ENCODE data around the gene NKIRAS2. TPM values are rescaled to one million over a fixed set of nuclear protein-coding genes. Genes with fewer than 3 reads are reported as not detected.
A peak's percentile ranks its signal among the peaks of the same experiment; 100 is the strongest.

NKIRAS2 gene
- total RNA-seq, 3 donors from 2014 or later = 29.5 to 34.9 (median 31.1) TPM

DNA sequence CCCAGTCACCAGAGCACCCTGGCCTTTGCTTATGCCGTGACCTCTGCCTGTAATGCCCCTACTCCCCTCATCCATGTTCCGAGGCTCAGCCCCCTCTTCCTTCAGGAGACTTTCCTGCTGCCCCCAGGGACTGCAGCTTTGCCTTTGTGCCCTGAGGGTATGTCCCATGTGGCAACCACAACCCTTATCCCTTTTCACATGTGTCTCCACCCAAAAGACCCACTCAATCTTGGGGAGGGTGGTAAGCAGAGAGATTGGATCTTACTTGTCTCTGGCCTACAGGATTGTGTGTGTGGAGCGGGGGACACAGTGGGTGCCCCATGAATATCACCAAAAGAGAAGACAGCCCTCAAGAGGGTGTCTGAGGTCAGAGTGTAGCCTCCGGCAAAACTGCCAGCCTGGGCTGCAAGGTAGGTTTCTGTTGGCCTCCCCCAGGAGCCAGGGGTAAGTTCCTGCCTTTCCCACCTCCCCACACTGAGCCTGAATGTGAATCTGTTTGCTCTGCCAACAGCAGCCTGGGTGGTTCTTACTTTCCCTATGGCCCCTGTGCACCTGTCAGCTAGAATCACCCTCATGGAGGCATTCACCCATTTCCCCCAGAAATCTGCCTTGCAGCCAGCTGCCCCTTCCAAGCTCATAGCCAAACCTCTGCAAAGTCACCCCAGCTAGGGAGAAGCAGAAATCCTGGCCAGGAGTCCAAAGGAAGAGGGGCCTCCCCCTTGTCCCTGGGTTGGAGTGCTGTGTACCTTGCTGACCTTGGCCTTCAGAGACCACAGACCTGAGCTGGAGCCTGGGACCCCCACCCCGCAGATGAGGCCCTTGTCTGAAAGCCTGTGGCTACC, 42.0 kb downstream of the NKIRAS2 start:
- Histone ChIP-seq H3K4me1 (ENCODE audit: low read depth) (no peaks in the 10 kb centered on the region), H3K36me3 (ENCODE audit: low read depth) (no peaks in the 10 kb centered on the region), H3K4me3 (no peak overlapping the region), H3K9me3 (no peaks in the 10 kb centered on the region)
- DNase-seq (no peak), ATAC-seq (no peak)
- TF ChIP-seq, protein P1, sequence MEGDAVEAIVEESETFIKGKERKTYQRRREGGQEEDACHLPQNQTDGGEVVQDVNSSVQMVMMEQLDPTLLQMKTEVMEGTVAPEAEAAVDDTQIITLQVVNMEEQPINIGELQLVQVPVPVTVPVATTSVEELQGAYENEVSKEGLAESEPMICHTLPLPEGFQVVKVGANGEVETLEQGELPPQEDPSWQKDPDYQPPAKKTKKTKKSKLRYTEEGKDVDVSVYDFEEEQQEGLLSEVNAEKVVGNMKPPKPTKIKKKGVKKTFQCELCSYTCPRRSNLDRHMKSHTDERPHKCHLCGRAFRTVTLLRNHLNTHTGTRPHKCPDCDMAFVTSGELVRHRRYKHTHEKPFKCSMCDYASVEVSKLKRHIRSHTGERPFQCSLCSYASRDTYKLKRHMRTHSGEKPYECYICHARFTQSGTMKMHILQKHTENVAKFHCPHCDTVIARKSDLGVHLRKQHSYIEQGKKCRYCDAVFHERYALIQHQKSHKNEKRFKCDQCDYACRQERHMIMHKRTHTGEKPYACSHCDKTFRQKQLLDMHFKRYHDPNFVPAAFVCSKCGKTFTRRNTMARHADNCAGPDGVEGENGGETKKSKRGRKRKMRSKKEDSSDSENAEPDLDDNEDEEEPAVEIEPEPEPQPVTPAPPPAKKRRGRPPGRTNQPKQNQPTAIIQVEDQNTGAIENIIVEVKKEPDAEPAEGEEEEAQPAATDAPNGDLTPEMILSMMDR (IDR thresholded peaks at IDR 0.05) = no peak
- intact Hi-C loops (cut with DNase I, micrococcal nuclease) = no loop called here

DNA sequence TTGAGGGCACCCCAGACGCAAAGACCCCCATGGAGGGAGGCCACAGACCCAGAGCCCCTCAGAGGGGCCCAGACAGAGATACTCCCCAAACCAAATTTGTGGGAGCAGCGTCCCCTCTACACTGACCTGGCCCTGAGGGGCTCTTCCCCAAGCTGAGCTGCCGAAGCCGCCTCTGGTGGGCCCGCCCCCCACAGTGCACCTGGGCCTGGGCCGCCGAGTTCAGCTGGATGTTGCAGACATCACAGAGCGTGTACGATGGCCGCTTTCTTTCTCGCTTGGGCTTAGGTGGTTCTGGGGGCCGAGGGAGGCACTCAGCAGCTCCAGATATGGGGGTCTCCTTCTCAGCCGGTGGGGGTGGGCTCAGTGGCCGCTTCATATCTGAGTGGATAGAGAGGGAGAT, 42.8 kb downstream of the NKIRAS2 start:
- Histone ChIP-seq H3K4me3 (no peak overlapping the region), H3K4me1 (ENCODE audit: low read depth) (peaks cover 7% of the 10 kb centered on the region), H3K36me3 (ENCODE audit: low read depth) (no peaks in the 10 kb centered on the region), H3K9me3 (no peaks in the 10 kb centered on the region)
- intact Hi-C loops (cut with DNase I, micrococcal nuclease) = no loop called here
- TF ChIP-seq, protein P1 (IDR thresholded peaks at IDR 0.05) = no peak
- no peak for ATAC-seq
- DNase-seq = no peak

DNA sequence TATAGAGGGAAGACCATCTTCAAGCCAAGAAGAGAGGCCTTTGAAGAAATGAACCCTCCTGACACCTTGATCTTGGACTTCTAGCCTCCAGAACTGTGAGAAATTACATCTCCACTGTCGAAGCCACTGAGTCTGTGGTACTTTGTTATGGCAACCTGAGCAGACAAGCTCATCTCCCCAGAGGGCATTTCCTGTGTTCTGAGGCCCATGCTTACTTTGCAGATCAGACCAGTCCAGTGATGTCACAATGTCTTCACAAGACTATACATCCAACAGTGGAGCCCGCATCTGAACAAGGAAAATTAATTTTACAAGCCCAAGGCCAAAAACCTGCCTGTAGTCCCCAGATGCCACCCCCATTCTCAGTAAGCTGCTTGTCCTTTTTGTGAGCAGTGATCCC, 45.3 kb downstream of the NKIRAS2 start:
- ATAC-seq (no peak), DNase-seq (no peak)
- TF ChIP-seq, protein P1 (IDR thresholded peaks at IDR 0.05) = no peak
- Histone ChIP-seq H3K4me3 (no peak overlapping the region), H3K4me1 (ENCODE audit: low read depth) (peaks cover 11% of the 10 kb centered on the region), H3K36me3 (ENCODE audit: low read depth) (no peaks in the 10 kb centered on the region), H3K9me3 (no peaks in the 10 kb centered on the region)
- intact Hi-C loops (cut with DNase I, micrococcal nuclease) = loop anchor here in 1 of 2 donors (5.0 kb wide), 1 partner anchor 52 kb away; no protein-coding TSS in a partner anchor

DNA sequence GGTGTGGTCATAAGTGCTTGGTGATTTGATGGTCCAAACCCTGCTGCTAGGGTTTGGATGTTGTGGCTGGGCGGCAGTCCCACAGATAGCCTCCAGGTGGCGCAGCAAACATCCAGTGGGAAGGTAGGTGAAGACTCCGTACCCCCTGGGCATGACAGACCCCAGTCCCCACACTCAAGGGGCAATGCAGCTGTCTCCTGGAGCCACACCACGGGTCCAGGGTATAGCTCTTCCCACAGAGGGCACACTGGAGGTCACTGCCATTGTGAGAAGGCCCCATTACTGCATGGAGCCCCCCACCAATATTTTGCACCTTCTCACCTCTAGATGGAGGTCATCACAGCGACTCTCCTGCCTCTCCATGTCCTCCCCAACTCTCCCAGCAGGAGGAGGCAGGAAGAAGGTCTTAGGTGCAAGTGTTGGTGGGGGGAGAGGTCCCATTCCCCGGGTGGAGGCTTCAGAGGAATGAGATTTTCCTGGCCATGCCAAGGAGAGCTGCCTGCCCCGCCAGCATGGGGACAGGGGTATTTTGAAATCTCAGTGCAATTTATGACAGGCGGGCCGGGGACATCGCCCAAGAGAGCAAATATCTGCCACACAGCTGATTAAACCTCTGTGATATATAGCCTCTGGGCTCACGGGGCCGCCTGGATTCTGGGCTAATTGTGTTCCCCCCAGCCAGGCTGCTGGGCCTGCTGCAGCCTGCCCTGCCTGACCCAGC, 47.6 kb downstream of the NKIRAS2 start:
- Histone ChIP-seq H3K36me3 (ENCODE audit: low read depth) (no peaks in the 10 kb centered on the region), H3K9me3 (no peaks in the 10 kb centered on the region), H3K4me1 (ENCODE audit: low read depth) (peaks cover 16% of the 10 kb centered on the region), H3K4me3 (no peak overlapping the region)
- DNase-seq (peak; percentile 61 to 86 (median 83)), ATAC-seq (peak; percentile 77)
- intact Hi-C loops (cut with DNase I, micrococcal nuclease) = loop anchor here in 1 of 2 donors (5.0 kb wide), 1 partner anchor 50 kb away; no protein-coding TSS in a partner anchor
- TF ChIP-seq, protein P1 (IDR thresholded peaks at IDR 0.05) = peak; percentile 94

DNA sequence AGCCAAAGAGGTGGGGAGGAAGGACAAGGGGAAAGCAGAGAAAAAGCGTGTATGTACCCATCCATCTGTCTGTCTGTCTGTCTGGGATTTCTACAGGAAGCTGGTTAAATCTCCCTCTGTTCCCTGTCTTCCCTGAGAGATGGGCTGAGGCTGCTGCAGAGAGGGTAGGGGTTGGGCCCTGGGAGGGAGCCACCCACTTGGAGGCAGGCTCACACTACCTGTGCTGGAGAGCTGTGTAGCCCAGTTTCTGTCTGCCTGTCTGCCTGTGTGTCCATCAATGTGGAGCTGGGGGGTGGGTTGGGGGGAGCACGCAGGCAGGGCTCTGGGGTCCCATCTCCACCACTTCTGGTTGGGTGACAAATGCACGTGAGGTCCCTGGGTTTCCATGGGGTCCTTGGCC, 49.1 kb downstream of the NKIRAS2 start:
- TF ChIP-seq, protein P1 (IDR thresholded peaks at IDR 0.05) = no peak
- peak; percentile 54 for ATAC-seq
- no peaks in the 10 kb centered on the region for H3K9me3 ChIP-seq
- DNase-seq = no peak
- intact Hi-C loops (cut with DNase I, micrococcal nuclease) = loop anchor here in 1 of 2 donors (5.0 kb wide), 1 partner anchor 48 kb away; no protein-coding TSS in a partner anchor
- H3K4me1 ChIP-seq (ENCODE audit: low read depth) = peaks cover 16% of the 10 kb centered on the region
- H3K4me3 ChIP-seq = no peak overlapping the region
- H3K36me3 ChIP-seq (ENCODE audit: low read depth) = no peaks in the 10 kb centered on the region
